Endothelial cell of umbilical vein (primary cell): ENCODE measurements around the gene TEX28. TPM values are rescaled to one million over a fixed set of nuclear protein-coding genes. Genes with fewer than 3 reads are reported as not detected.

Experiments used
- BruUV-seq: library from RNA; stranded (reverse); fragments of 400-500 nt; replicated peaks from 2 replicates; lab custom pipeline; 2021; lab: Mats Ljungman, UMichigan
- CTCF ChIA-PET: fragments of 300-600, 350-600 bp; sonication (Branson Sonifier 250); formaldehyde crosslinking; loops from one replicate; lab custom pipeline; 2021; ENCODE audit warnings: antibody characterized with exemption, inconsistent platforms; lab: Charles Lee
- POLR2A ChIA-PET: fragments of 300-600, 350-600 bp; sonication (Branson Sonifier 250); formaldehyde crosslinking; loops from one replicate; lab custom pipeline; 2021; ENCODE audit warnings: antibody characterized with exemption, inconsistent platforms; lab: Charles Lee
- DNase-seq: peaks from one replicate; pipeline ENCODE4 v3.0.0-alpha.2; 2011; ENCODE audit warnings: low read depth, low spot score
- FAIRE-seq: peaks from 2 replicates; lab custom pipeline; 2011; peaks lifted over from hg19 to GRCh38; lab: Jason Lieb, UNC
- H2AFZ ChIP-seq: 2 replicates; pipeline ENCODE4 v1.6.0; 2012; ENCODE audit warnings: low read depth, low read length, control low read depth, inconsistent platforms
- H3K27ac ChIP-seq: 2 replicates; pipeline ENCODE4 v1.5.1; 2011; ENCODE audit warnings: low read depth, mild to moderate bottlenecking, control low read depth, low read length, moderate library complexity; ENCODE audit not compliant: insufficient read depth
- H3K27me3 ChIP-seq, 2 experiments: 2 replicates each; pipeline versions ENCODE4 v1.6.0 to v1.6.1; 2011; ENCODE audit warnings: low read length in 2 of 2, mixed read lengths in 1 of 2; ENCODE audit not compliant: control insufficient read depth in 2 of 2, insufficient read depth in 2 of 2
- H3K36me3 ChIP-seq, 2 experiments: 2 replicates in 1 of 2; 3 replicates in 1 of 2; pipeline ENCODE4 v1.5.1; 2011; ENCODE audit warnings: low read length in 2 of 2, mild to moderate bottlenecking in 1 of 2, moderate library complexity in 1 of 2; ENCODE audit not compliant: control insufficient read depth in 2 of 2, insufficient read depth in 2 of 2; ENCODE audit errors: extremely low read depth in 1 of 2
- H3K4me1 ChIP-seq: 3 replicates; pipeline ENCODE4 v1.5.1; 2011; ENCODE audit warnings: mild to moderate bottlenecking, low read length; ENCODE audit not compliant: control insufficient read depth, insufficient read depth; ENCODE audit errors: extremely low read depth
- H3K4me2 ChIP-seq: 2 replicates; pipeline ENCODE4 v1.6.1; 2011; ENCODE audit warnings: low read length, control low read depth, mixed read lengths; ENCODE audit not compliant: insufficient read depth
- H3K4me3 ChIP-seq, 3 experiments: fragments of 200-600 bp in 1 of 3; sonication (generic), shearing (Covaris generic) in 1 of 3; replicated peaks in 1 of 3; 2 replicates each; pipeline ENCODE4 v1.5.1; 2011 to 2016; ENCODE audit warnings: control low read depth in 3 of 3, low read length in 3 of 3, mild to moderate bottlenecking in 2 of 3, inconsistent platforms in 1 of 3, low read depth in 1 of 3, moderate library complexity in 1 of 3; ENCODE audit not compliant: insufficient read depth in 1 of 3
- H3K79me2 ChIP-seq: 2 replicates; pipeline ENCODE4 v1.6.0; 2012; ENCODE audit warnings: low read length, inconsistent platforms; ENCODE audit not compliant: control insufficient read depth, insufficient read depth
- H3K9ac ChIP-seq: replicated peaks from 2 replicates; pipeline ENCODE3; 2011; ENCODE audit warnings: low read length, control low read depth; ENCODE audit not compliant: insufficient read depth; ENCODE audit errors: extremely low read depth
- H3K9me1 ChIP-seq: replicated peaks from 3 replicates; pipeline ENCODE4 v1.6.0; 2011; ENCODE audit warnings: mild to moderate bottlenecking, low read length; ENCODE audit not compliant: control insufficient read depth, insufficient read depth; ENCODE audit errors: extremely low read depth
- H3K9me3 ChIP-seq: replicated peaks from 2 replicates; pipeline ENCODE4 v1.5.1; 2012; ENCODE audit warnings: low read length, inconsistent platforms; ENCODE audit not compliant: control insufficient read depth, insufficient read depth
- H4K20me1 ChIP-seq: replicated peaks from 2 replicates; pipeline ENCODE3; 2011; ENCODE audit warnings: mild to moderate bottlenecking, low read length; ENCODE audit not compliant: control insufficient read depth, insufficient read depth; ENCODE audit errors: extremely low read depth
- CTCF ChIP-seq, 2 donors: IDR thresholded peaks; 1 replicate in 1 of 2; 2 replicates in 1 of 2; pipeline ENCODE4 v1.5.1; 2011; ENCODE audit warnings: low read length in 2 of 2, mild to moderate bottlenecking in 2 of 2, moderate library complexity in 2 of 2, control low read depth in 1 of 2, inconsistent platforms in 1 of 2, low read depth in 1 of 2; ENCODE audit not compliant: insufficient read depth in 1 of 2; ENCODE audit errors: extremely low read depth in 1 of 2
- EZH2 ChIP-seq: IDR thresholded peaks from 2 replicates; pipeline ENCODE4 v1.6.1; 2012; ENCODE audit warnings: borderline replicate concordance, low read depth, mild to moderate bottlenecking, moderate library complexity, low read length, inconsistent platforms; ENCODE audit not compliant: severe bottlenecking
- FOS ChIP-seq: IDR thresholded peaks from 2 replicates; pipeline ENCODE4 v1.6.1; 2011; ENCODE audit warnings: mild to moderate bottlenecking, low read length, moderate library complexity, borderline replicate concordance; ENCODE audit not compliant: insufficient read depth
- GATA2 ChIP-seq: IDR thresholded peaks from 2 replicates; pipeline ENCODE4 v1.7.0; 2011; ENCODE audit warnings: low read depth, mild to moderate bottlenecking, moderate library complexity, mixed read lengths, low read length; ENCODE audit not compliant: insufficient read length, insufficient read depth
- JUN ChIP-seq: IDR thresholded peaks from 2 replicates; pipeline ENCODE4 v1.6.1; 2011; ENCODE audit warnings: borderline replicate concordance, low read depth; ENCODE audit not compliant: insufficient read length, insufficient read depth
- MYC ChIP-seq: IDR thresholded peaks from one replicate; pipeline ENCODE4 v1.6.1; 2011; ENCODE audit warnings: mild to moderate bottlenecking, low read depth, low read length
- POLR2A ChIP-seq: IDR thresholded peaks from 2 replicates; pipeline ENCODE4 v1.6.1; 2012; ENCODE audit warnings: low read depth, mild to moderate bottlenecking, control low read depth, low read length
- POLR2AphosphoS5 ChIP-seq: IDR thresholded peaks from 2 replicates; pipeline ENCODE4 v1.6.1; 2012; ENCODE audit warnings: low read depth, mild to moderate bottlenecking, control low read depth, low read length, moderate library complexity; ENCODE audit not compliant: insufficient read depth
- dilution Hi-C: fragments of 300-500 bp; cut with MboI; formaldehyde crosslinking; loops from one replicate; pipeline ENCODE4 v1.15.0; 2019; ENCODE audit warnings: low sequenced_read_pairs; ENCODE audit not compliant: extremely low pct_ligation_motif_present
- intact Hi-C: fragments of 100-400 bp; cut with micrococcal nuclease; formaldehyde crosslinking; loops from one replicate; pipeline ENCODE4 v1.10.0; 2022
- polyA plus RNA-seq, 4 experiments: library from polyadenylated mRNA; depleted of rRNA in 3 of 4; stranded (reverse) in 3 of 4; unstranded in 1 of 4; fragments of >200 nt; gene quantifications; 2 replicates each; pipeline versions ENCODE4 v1.2.1 to v1.2.3, GENCODE V29; 2011 to 2012; ENCODE audit warnings: missing spikeins in 1 of 4
- total RNA-seq: library from RNA; stranded (reverse); gene quantifications from 2 replicates; pipeline ENCODE4 v1.2.3, GENCODE V29; 2021
- TF ChIP-seq, protein P1 (sequence below): IDR thresholded peaks from 2 replicates; pipeline ENCODE4 v1.6.1; 2011; ENCODE audit not compliant: insufficient read depth, insufficient read length

The TEX28 gene
- total and polyA plus RNA-seq, 2 donors (not counting 3 experiments of a cell fraction or from before 2014, with no cell fraction given): not detected

DNA sequence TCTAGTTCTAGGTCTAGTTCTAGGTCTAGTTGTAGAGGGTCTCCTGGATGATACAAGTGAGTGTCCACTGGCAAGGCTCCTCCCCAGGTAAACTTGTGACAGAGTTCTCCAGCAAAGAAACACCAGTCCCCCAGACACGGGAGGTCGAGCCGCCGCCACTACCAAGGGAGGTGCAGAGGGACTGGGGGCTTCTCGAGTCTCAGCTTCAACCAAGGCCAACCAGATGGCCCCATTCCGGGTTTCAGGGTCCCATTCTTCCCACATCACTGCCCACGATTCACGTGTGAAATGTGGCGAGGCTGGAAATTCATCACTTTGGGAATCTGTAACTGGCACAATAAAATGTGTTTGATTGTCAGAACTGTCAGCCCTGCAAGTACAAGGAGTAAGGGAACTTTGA is 38.2 kb upstream of the TEX28 start:
- no peak for DNase-seq
- no peak overlapping the region for H3K9ac ChIP-seq
- no TSS peak for BruUV-seq
- H3K4me1 ChIP-seq: peaks cover 17% of the 10 kb centered on the region
- ChIA-PET CTCF (no interaction called here), POLR2A (no interaction called here)
- no peaks in the 10 kb centered on the region for H3K9me3 ChIP-seq
- no peaks in the 10 kb centered on the region for H3K36me3 ChIP-seq
- H2AFZ ChIP-seq: no peak overlapping the region
- H3K27me3 ChIP-seq: no peaks in the 10 kb centered on the region
- dilution Hi-C loops (no loop called here), intact Hi-C loops (no loop called here)
- FAIRE-seq: peak; percentile 35
- no peaks in the 10 kb centered on the region for H3K9me1 ChIP-seq
- H3K4me3 ChIP-seq: no peak overlapping the region
- no peak overlapping the region for H3K27ac ChIP-seq
- H3K79me2 ChIP-seq: no peaks in the 10 kb centered on the region
- no peak overlapping the region for H3K4me2 ChIP-seq
- TF ChIP-seq POLR2A: no peak
- TF ChIP-seq JUN: no peak
- no peak for TF ChIP-seq GATA2
- TF ChIP-seq FOS: no peak
- no peak for TF ChIP-seq EZH2
- TF ChIP-seq MYC: no peak
- no peak for TF ChIP-seq CTCF (IDR thresholded peaks at IDR 0.05; ENCODE audit: extremely low read depth in 1 of 2, insufficient read depth in 1 of 2, low read depth in 1 of 2, low read length in 2 of 2)
- TF ChIP-seq, protein P1, sequence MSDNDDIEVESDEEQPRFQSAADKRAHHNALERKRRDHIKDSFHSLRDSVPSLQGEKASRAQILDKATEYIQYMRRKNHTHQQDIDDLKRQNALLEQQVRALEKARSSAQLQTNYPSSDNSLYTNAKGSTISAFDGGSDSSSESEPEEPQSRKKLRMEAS: no peak
- TF ChIP-seq POLR2AphosphoS5: no peak
- H4K20me1 ChIP-seq: no peaks in the 10 kb centered on the region
